Omental fat pad (tissue), 4 donors: ENCODE measurements around the gene JOSD1. TPM values are rescaled to one million over a fixed set of nuclear protein-coding genes. Genes with fewer than 3 reads are reported as not detected.

Experiments
- ATAC-seq: fragments of 150-250 bp; one replicate; pipeline ENCODE4 v1.9.1; 2016; ENCODE audit warnings: mild to moderate bottlenecking, moderate library complexity; ENCODE audit not compliant: low FRiP score
- DNase-seq: peaks from one replicate; pipeline ENCODE4 v3.0.0-alpha.2; 2019; ENCODE audit warnings: low spot score
- total RNA-seq, 4 donors: library from RNA; depleted of rRNA; stranded (reverse); fragments of >200 nt; gene quantifications; one replicate each; pipeline ENCODE4 v1.1.0, GENCODE V29; 2016
- TF ChIP-seq, protein P1 (sequence below), 3 donors: fragments of 450-650 bp; IDR thresholded peaks; one replicate each; pipeline ENCODE4 v1.5.1; 2016 to 2017; ENCODE audit warnings: antibody characterized with exemption in 3 of 3, mild to moderate bottlenecking in 3 of 3, moderate library complexity in 2 of 3

JOSD1 gene
- total RNA-seq, 4 donors from 2014 or later = 61.9 to 130 (median 66.3) TPM

DNA sequence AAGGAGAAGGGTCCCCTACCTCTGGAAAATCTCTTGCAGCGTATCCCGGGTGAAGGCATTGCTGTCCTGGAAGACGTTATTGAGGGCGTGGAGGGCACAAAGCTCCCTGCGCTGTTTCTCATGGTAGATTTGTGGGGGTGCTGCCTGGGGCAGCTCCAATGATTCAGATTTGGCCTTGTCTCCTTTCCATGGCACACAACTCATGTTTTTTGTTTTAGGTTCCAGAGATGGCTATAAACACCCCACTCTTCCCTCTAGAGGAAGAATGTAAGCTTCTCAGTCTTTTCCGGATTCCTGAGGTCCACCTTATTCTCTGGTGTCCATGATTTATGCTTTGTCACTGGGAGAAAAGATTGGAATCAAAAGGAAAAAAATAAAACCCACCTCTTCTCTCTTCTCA lies 959 bp downstream of the JOSD1 start:
- TF ChIP-seq, protein P1, sequence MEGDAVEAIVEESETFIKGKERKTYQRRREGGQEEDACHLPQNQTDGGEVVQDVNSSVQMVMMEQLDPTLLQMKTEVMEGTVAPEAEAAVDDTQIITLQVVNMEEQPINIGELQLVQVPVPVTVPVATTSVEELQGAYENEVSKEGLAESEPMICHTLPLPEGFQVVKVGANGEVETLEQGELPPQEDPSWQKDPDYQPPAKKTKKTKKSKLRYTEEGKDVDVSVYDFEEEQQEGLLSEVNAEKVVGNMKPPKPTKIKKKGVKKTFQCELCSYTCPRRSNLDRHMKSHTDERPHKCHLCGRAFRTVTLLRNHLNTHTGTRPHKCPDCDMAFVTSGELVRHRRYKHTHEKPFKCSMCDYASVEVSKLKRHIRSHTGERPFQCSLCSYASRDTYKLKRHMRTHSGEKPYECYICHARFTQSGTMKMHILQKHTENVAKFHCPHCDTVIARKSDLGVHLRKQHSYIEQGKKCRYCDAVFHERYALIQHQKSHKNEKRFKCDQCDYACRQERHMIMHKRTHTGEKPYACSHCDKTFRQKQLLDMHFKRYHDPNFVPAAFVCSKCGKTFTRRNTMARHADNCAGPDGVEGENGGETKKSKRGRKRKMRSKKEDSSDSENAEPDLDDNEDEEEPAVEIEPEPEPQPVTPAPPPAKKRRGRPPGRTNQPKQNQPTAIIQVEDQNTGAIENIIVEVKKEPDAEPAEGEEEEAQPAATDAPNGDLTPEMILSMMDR (IDR thresholded peaks at IDR 0.05) = no peak
- ATAC-seq (no peak), DNase-seq (no peak)

DNA sequence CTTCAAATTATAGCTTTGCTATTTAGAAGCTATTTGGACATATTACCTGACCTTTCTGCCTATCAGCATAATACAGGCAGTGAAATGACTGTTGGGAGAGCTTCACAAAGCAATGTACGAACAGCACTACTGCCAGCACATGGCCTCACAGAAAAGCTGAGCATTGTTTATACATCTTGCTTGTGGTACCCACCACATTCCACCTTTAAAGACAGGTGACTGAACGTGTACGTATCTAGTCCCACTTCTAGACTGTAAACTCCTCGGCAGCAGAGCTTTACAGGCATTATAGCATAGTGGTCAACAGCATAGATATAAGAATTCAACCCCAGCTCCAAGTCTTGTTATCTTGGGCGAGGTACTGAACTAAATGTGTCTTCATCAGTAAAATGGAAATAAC lies 1.6 kb downstream of the JOSD1 start:
- DNase-seq (no peak), ATAC-seq (no peak)
- TF ChIP-seq, protein P1 (IDR thresholded peaks at IDR 0.05) = no peak

DNA sequence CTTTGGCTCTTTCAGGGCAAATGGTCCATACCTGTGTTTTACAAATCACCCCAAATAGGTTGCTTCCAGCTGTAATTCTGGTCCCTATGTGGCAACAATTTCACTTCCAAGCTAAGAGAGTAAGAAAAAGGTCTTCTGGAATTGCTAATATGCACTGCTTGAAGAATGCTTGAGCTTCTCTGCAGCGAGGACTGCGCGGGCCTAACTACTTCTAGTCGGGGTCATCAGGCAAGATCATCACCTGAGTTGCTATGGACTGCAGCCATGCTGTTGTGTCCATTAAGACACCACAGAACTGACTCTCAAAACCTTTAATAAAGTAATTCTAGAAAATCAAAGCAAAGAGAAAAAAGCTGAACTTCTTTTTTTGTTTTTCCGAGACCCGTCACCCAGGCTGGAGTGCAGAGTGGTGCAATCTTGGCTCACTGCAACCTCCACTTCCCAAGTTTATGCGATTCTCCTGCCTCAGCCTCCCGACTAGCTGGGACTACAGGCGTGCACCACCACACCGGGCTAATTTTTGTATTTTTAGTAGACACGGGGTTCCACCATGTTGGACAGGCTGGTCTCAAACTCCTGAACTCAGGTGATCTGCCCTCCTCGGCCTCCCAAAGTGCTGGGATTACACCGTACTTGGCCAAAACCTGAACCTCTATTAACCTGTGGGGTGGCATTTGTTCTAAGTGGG lies 2.2 kb downstream of the JOSD1 start:
- TF ChIP-seq, protein P1 (IDR thresholded peaks at IDR 0.05) = no peak
- no peak for DNase-seq
- ATAC-seq = no peak

DNA sequence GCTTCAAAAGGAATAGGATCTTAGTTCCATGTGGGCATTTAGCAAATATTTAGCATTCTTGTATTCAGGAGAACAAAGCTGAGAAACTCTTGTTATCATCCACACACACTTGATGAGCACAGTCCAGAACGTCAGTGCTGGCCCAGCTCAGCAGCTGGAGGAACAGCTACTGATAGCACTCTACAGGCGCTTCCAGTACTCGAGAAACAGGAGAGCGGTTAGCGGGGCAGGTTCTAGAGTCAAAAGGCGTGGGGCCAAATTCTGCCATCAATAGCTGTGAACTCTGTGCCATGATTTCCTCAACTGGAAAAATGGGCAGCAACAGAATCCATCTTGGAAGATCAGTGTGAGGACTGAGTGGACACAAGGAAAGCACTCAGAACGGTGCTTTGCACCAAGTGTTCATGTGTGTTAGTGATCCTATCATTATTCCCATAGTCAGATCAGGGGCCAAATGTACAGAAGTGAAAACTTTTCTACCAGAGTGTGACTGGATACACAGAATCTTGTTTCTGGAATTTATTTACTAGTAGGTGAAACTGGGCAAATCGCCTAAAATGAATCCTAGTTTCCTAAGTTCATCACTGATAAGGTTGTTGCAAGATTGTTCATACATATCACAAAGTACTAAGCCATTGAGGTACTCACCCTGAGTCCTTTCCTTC lies 3.2 kb downstream of the JOSD1 start:
- TF ChIP-seq, protein P1 (IDR thresholded peaks at IDR 0.05) = no peak
- no peak for ATAC-seq
- DNase-seq = no peak

DNA sequence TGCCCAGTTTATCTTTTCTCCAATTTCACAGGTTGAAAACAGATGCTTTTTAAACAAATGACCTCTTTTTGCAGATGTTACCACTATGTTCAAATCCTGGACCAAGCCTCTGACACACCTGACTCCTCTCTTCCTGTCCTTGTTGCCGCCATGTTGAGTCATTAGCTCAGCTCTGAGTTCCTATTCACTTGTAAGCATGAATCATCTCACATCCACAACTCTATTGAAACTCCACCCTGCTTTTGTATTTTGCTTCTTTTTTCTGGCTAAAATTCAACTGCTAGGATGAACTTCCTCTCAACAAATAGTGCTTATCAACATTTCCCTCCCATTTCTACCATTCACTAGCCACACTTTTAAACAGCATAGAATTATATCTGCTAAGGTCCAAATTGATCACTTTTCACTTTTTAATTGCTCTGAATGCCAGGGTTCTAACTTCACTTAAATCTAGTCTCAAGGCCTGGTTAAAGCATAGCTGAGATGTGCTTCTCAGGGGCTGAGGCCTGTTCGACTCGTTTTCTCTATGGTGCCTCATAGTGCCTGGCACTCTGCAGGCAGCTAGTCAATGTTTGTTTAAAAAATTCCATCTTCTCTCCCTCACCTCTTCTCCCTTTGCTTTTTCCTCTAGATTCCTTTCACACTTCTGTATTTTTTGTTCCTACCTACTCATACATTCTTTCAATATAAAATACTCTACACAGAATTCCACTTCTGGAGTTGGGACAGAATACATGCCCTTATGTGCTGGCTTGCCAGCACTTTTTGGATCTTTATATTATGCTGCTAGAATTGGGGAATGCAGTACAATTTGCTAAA lies 3.9 kb downstream of the JOSD1 start:
- TF ChIP-seq, protein P1 (IDR thresholded peaks at IDR 0.05) = no peak
- DNase-seq (no peak), ATAC-seq (no peak)

DNA sequence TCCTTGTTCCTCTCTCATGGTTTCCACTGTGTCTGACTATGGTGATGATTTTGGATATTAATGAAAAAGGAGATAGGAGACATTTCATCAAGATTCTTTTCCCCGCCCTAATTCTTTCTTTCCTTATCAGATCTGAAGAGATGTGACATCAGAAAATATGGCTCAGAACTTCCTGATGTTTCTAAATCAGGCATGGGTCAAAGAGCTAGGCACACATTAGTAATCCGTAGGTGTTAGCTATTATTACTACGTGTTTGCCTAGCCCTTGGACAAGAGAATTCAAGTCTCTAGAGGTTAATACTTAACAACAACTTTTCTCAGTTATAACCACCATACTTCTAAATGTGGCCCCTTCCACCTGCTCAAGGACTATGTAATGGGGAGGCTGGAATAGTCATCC lies 5.8 kb downstream of the JOSD1 start:
- DNase-seq = no peak
- no peak for ATAC-seq
- TF ChIP-seq, protein P1 (IDR thresholded peaks at IDR 0.05) = no peak
